ENCODE measurements around the gene HTR2C. TPM values are rescaled to one million over a fixed set of nuclear protein-coding genes. Genes with fewer than 3 reads are reported as not detected.
"Not testable (repeated sequence)": the region's sequence is repeated elsewhere in the genome, so short reads cannot be mapped to it uniquely, and the experiment has no call there.

The HTR2C gene
- total and polyA plus RNA-seq, 4 donors: not detected

- no peak for TF ChIP-seq HNF4A (conservative IDR thresholded peaks at IDR 0.05)
- TF ChIP-seq GABPA (IDR thresholded peaks at IDR 0.05 in 1 of 2, conservative IDR thresholded peaks at IDR 0.05 in 1 of 2): no peak
- TF ChIP-seq RAD21 (IDR thresholded peaks at IDR 0.05): no peak
- TF ChIP-seq RXRA (IDR thresholded peaks at IDR 0.05): no peak
- no peak for TF ChIP-seq YY1 (IDR thresholded peaks at IDR 0.05)
- TF ChIP-seq MAX (IDR thresholded peaks at IDR 0.05): no peak
- no peak for TF ChIP-seq EGR1 (IDR thresholded peaks at IDR 0.05; ENCODE audit: low read depth in 2 of 2)
- TF ChIP-seq JUND (IDR thresholded peaks at IDR 0.05): no peak
- Histone ChIP-seq H3K4me1 (ENCODE audit: control insufficient read depth in 4 of 4, insufficient read depth in 4 of 4, low read length in 3 of 4) (no peaks in the 10 kb centered on the region), H3K4me3 (ENCODE audit: low read depth in 1 of 3, low read length in 3 of 3) (no peak overlapping the region), H3K9ac (ENCODE audit: low read depth in 1 of 2, low read length in 2 of 2) (no peak overlapping the region), H3K9me3 (ENCODE audit: control insufficient read depth in 4 of 4, low read length in 3 of 4) (no peaks in the 10 kb centered on the region), H3K36me3 (ENCODE audit: control insufficient read depth in 4 of 4, insufficient read depth in 3 of 4, low read depth in 1 of 4, low read length in 3 of 4) (no peaks in the 10 kb centered on the region), H3K27me3 (ENCODE audit: control insufficient read depth in 4 of 4, insufficient read depth in 4 of 4, low read length in 3 of 4) (no peaks in the 10 kb centered on the region), H3K27ac (ENCODE audit: low read depth in 1 of 2, low read length in 2 of 2) (no peak overlapping the region)
- no peak for DNase-seq (ENCODE audit: low spot score)
- 68% methylated on average over 2 of the region's 2 CpGs for WGBS
These were observed 91.5 kb downstream of the HTR2C start for GRCh38 chrX:114675365-114675764.

- not testable (repeated sequence) for H3K4me1 ChIP-seq (ENCODE audit: control insufficient read depth in 4 of 4, insufficient read depth in 4 of 4, low read length in 3 of 4); H3K9ac ChIP-seq (ENCODE audit: low read depth in 1 of 2, low read length in 2 of 2); H3K36me3 ChIP-seq (ENCODE audit: control insufficient read depth in 4 of 4, insufficient read depth in 3 of 4, low read depth in 1 of 4, low read length in 3 of 4); DNase-seq (ENCODE audit: low spot score); H3K27ac ChIP-seq (ENCODE audit: low read depth in 1 of 2, low read length in 2 of 2); H3K4me3 ChIP-seq (ENCODE audit: low read depth in 1 of 3, low read length in 3 of 3); H3K27me3 ChIP-seq (ENCODE audit: control insufficient read depth in 4 of 4, insufficient read depth in 4 of 4, low read length in 3 of 4); H3K9me3 ChIP-seq (ENCODE audit: control insufficient read depth in 4 of 4, low read length in 3 of 4)
- whole genome bisulfite sequencing: 89% methylated on average over 16 of the region's 17 CpGs
These were observed 116.6 kb downstream of the HTR2C start for GRCh38 chrX:114700533-114700932.

GRCh38 chrX:114709406-114709805 lies 125.5 kb downstream of the HTR2C start:
- whole genome bisulfite sequencing: 20% methylated on average over 1 of the region's 1 CpG
- Histone ChIP-seq H3K9ac (ENCODE audit: low read depth in 1 of 2, low read length in 2 of 2) (no peak overlapping the region), H3K36me3 (ENCODE audit: control insufficient read depth in 4 of 4, insufficient read depth in 3 of 4, low read depth in 1 of 4, low read length in 3 of 4) (no peaks in the 10 kb centered on the region), H3K4me3 (ENCODE audit: low read depth in 1 of 3, low read length in 3 of 3) (no peak overlapping the region), H3K9me3 (ENCODE audit: control insufficient read depth in 4 of 4, low read length in 3 of 4) (no peaks in the 10 kb centered on the region), H3K27me3 (ENCODE audit: control insufficient read depth in 4 of 4, insufficient read depth in 4 of 4, low read length in 3 of 4) (no peaks in the 10 kb centered on the region), H3K27ac (ENCODE audit: low read depth in 1 of 2, low read length in 2 of 2) (no peak overlapping the region), H3K4me1 (ENCODE audit: control insufficient read depth in 4 of 4, insufficient read depth in 4 of 4, low read length in 3 of 4) (no peaks in the 10 kb centered on the region)
- DNase-seq (ENCODE audit: low spot score): no peak
- TF ChIP-seq EGR1 (IDR thresholded peaks at IDR 0.05; ENCODE audit: low read depth in 2 of 2) (no peak), RXRA (IDR thresholded peaks at IDR 0.05) (no peak), CTCF (IDR thresholded peaks at IDR 0.05; ENCODE audit: low read depth, low read length, missing input control) (no peak), REST (IDR thresholded peaks at IDR 0.05) (no peak), JUND (IDR thresholded peaks at IDR 0.05) (no peak), FOXA2 (IDR thresholded peaks at IDR 0.05) (no peak), HNF4A (conservative IDR thresholded peaks at IDR 0.05) (no peak), SP1 (IDR thresholded peaks at IDR 0.05) (no peak), GABPA (IDR thresholded peaks at IDR 0.05 in 1 of 2, conservative IDR thresholded peaks at IDR 0.05 in 1 of 2) (no peak), MAX (IDR thresholded peaks at IDR 0.05) (no peak), ZBTB33 (IDR thresholded peaks at IDR 0.05) (no peak), ATF3 (IDR thresholded peaks at IDR 0.05) (no peak), FOXA1 (IDR thresholded peaks at IDR 0.05) (no peak), TAF1 (conservative IDR thresholded peaks at IDR 0.05) (no peak), HNF4G (IDR thresholded peaks at IDR 0.05) (no peak), RAD21 (IDR thresholded peaks at IDR 0.05) (no peak), NR2F2 (IDR thresholded peaks at IDR 0.05) (no peak), YY1 (IDR thresholded peaks at IDR 0.05) (no peak)

Data from liver (tissue), 9 donors.